HL-60 (cell line): Measurements from ENCODE around the gene ZNF219.

Source experiments
- DNase-seq, 2 experiments: peaks; one replicate each; pipeline ENCODE4 v3.0.0-alpha.2; 2010 to 2020; ENCODE audit warnings: low read depth in 1 of 2, low spot score in 1 of 2
- H3K27ac ChIP-seq: fragments of 250-450 bp; sonication (Bioruptor Pico); replicated peaks from 2 replicates; pipeline ENCODE4 v1.5.1; 2020; ENCODE audit warnings: mild to moderate bottlenecking, moderate library complexity
- H3K27me3 ChIP-seq: fragments of 250-450 bp; sonication (Bioruptor Pico); 2 replicates; pipeline ENCODE4 v1.5.1; 2021; ENCODE audit warnings: mild to moderate bottlenecking, moderate library complexity; ENCODE audit not compliant: insufficient read depth, poor library complexity, severe bottlenecking
- H3K4me3 ChIP-seq: replicated peaks from 2 replicates; pipeline ENCODE4 v1.5.1; 2011; ENCODE audit warnings: mild to moderate bottlenecking, control low read depth, low read length; ENCODE audit not compliant: insufficient read depth
- GABPA ChIP-seq: IDR thresholded peaks from 2 replicates; pipeline ENCODE4 v1.6.1; 2012; ENCODE audit warnings: low read depth
- POLR2AphosphoS5 ChIP-seq: IDR thresholded peaks from 2 replicates; pipeline ENCODE4 v1.6.1; 2012; ENCODE audit warnings: low read depth
- SPI1 ChIP-seq: IDR thresholded peaks from 2 replicates; pipeline ENCODE4 v1.6.1; 2012; ENCODE audit warnings: low read depth, mild to moderate bottlenecking, borderline replicate concordance
- TF ChIP-seq, protein P1 (sequence below): IDR thresholded peaks from one replicate; pipeline ENCODE4 v1.5.1; 2011; ENCODE audit warnings: low read length, control low read depth, inconsistent platforms; ENCODE audit not compliant: insufficient read depth
- TF ChIP-seq, protein P2 (sequence below): IDR thresholded peaks from 2 replicates; pipeline ENCODE4 v1.6.1; 2012; ENCODE audit warnings: low read depth; ENCODE audit not compliant: insufficient replicate concordance

The ZNF219 gene

DNA sequence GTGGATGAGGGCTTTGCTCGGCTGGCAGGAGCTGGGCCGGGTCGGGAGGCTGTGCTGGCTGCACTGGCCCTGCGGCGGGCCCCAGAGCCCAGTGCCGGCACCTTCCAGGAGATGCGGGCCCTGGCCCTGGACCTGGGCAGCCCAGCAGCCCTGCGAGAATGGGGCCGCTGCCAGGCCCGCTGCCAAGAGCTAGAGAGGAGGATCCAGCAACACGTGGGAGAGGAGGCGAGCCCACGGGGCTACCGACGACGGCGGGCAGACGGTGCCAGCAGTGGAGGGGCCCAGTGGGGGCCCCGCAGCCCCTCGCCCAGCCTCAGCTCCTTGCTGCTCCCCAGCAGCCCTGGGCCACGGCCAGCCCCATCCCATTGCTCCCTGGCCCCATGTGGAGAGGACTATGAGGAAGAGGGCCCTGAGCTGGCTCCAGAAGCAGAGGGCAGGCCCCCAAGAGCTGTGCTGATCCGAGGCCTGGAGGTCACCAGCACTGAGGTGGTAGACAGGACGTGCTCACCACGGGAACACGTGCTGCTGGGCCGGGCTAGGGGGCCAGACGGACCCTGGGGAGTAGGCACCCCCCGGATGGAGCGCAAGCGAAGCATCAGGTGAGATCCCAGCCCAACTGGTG lies 16.8 kb downstream of the ZNF219 start:
- TF ChIP-seq POLR2AphosphoS5: no peak
- TF ChIP-seq, protein P1, sequence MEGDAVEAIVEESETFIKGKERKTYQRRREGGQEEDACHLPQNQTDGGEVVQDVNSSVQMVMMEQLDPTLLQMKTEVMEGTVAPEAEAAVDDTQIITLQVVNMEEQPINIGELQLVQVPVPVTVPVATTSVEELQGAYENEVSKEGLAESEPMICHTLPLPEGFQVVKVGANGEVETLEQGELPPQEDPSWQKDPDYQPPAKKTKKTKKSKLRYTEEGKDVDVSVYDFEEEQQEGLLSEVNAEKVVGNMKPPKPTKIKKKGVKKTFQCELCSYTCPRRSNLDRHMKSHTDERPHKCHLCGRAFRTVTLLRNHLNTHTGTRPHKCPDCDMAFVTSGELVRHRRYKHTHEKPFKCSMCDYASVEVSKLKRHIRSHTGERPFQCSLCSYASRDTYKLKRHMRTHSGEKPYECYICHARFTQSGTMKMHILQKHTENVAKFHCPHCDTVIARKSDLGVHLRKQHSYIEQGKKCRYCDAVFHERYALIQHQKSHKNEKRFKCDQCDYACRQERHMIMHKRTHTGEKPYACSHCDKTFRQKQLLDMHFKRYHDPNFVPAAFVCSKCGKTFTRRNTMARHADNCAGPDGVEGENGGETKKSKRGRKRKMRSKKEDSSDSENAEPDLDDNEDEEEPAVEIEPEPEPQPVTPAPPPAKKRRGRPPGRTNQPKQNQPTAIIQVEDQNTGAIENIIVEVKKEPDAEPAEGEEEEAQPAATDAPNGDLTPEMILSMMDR: no peak
- no peak for TF ChIP-seq GABPA
- TF ChIP-seq, protein P2, sequence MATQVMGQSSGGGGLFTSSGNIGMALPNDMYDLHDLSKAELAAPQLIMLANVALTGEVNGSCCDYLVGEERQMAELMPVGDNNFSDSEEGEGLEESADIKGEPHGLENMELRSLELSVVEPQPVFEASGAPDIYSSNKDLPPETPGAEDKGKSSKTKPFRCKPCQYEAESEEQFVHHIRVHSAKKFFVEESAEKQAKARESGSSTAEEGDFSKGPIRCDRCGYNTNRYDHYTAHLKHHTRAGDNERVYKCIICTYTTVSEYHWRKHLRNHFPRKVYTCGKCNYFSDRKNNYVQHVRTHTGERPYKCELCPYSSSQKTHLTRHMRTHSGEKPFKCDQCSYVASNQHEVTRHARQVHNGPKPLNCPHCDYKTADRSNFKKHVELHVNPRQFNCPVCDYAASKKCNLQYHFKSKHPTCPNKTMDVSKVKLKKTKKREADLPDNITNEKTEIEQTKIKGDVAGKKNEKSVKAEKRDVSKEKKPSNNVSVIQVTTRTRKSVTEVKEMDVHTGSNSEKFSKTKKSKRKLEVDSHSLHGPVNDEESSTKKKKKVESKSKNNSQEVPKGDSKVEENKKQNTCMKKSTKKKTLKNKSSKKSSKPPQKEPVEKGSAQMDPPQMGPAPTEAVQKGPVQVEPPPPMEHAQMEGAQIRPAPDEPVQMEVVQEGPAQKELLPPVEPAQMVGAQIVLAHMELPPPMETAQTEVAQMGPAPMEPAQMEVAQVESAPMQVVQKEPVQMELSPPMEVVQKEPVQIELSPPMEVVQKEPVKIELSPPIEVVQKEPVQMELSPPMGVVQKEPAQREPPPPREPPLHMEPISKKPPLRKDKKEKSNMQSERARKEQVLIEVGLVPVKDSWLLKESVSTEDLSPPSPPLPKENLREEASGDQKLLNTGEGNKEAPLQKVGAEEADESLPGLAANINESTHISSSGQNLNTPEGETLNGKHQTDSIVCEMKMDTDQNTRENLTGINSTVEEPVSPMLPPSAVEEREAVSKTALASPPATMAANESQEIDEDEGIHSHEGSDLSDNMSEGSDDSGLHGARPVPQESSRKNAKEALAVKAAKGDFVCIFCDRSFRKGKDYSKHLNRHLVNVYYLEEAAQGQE: no peak
- no peak for TF ChIP-seq SPI1
- no peak for DNase-seq
- Histone ChIP-seq H3K4me3 (no peak overlapping the region), H3K27me3 (no peaks in the 10 kb centered on the region), H3K27ac (no peak overlapping the region)

DNA sequence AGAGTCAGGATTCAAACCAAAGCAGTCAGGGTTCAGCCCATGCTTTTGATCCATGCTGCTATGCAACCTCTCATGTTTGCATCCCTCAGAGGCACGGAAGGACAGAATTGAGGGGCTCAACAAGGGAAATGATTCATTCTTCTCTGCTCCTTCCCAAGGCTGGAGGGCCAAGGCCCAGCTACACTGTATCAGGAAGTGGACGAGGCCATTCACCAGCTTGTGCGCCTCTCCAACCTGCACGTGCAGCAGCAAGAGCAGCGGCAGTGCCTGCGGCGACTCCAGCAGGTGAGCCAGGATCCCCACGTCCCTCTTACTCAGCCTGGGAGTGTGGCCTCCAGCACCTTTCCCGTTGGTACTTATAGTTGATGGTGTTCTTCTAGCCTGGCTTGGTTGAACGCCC lies 19.7 kb downstream of the ZNF219 start:
- Histone ChIP-seq H3K27me3 (no peaks in the 10 kb centered on the region), H3K4me3 (no peak overlapping the region), H3K27ac (no peak overlapping the region)
- TF ChIP-seq SPI1 (no peak), GABPA (no peak), POLR2AphosphoS5 (no peak)
- TF ChIP-seq, protein P2: no peak
- TF ChIP-seq, protein P1: no peak
- DNase-seq: no peak

DNA sequence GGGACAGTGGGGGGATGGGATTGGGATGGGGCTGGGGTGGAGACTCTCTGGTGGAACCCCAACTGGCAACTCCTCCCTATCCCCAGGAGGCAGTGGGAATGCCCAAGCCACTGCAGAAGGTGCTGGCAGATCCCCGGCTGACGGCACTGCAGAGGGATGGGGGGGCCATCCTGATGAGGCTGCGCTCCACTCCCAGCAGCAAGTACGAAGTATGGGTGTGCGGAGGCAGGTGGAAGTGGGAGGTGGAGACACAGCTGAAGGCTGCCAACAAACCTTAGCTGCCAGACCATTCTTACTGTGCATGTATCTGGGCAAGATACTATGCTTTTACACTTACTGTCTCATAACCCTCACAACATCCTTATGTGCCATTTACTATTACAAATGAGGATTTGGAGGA lies 20.2 kb downstream of the ZNF219 start:
- no peaks in the 10 kb centered on the region for H3K27me3 ChIP-seq
- DNase-seq: no peak
- no peak overlapping the region for H3K27ac ChIP-seq
- no peak overlapping the region for H3K4me3 ChIP-seq
- TF ChIP-seq POLR2AphosphoS5: no peak
- TF ChIP-seq, protein P2: no peak
- TF ChIP-seq SPI1: no peak
- TF ChIP-seq, protein P1: no peak
- TF ChIP-seq GABPA: no peak
